ENCODE results near the gene NUPR1.

GRCh38 chr16:28499854-28500253 lies 38.9 kb downstream of the NUPR1 start:
- TF ChIP-seq CTCF (conservative IDR thresholded peaks at IDR 0.05; ENCODE audit: low read length): no peak
- no peak for TF ChIP-seq EZH2phosphoT487 (IDR thresholded peaks at IDR 0.05; ENCODE audit: borderline replicate concordance)

Data from Loucy (cell line).